ACC112 (cell line): Measurements from ENCODE around the gene NSA2.

Source experiments
- H2AFZ ChIP-seq: fragments of 200-600 bp; sonication (generic); one replicate; pipeline ENCODE4 v1.6.0; 2017; ENCODE audit warnings: antibody characterized with exemption, low read length; ENCODE audit not compliant: unreplicated experiment
- H3K27ac ChIP-seq: fragments of 200-600 bp; sonication (generic); 2 replicates; pipeline ENCODE4 v1.5.1; 2014; ENCODE audit warnings: low read depth, mild to moderate bottlenecking, antibody characterized with exemption, low read length, moderate library complexity
- H3K27me3 ChIP-seq: fragments of 200-600 bp; sonication (generic); 2 replicates; pipeline ENCODE4 v1.6.1; 2014; ENCODE audit warnings: mild to moderate bottlenecking, antibody characterized with exemption, low read length, moderate library complexity, mixed read lengths; ENCODE audit not compliant: insufficient read depth
- H3K36me3 ChIP-seq: fragments of 200-600 bp; sonication (generic); 2 replicates; pipeline ENCODE4 v1.6.1; 2016; ENCODE audit warnings: mild to moderate bottlenecking, antibody characterized with exemption, low read length, moderate library complexity, mixed read lengths; ENCODE audit not compliant: insufficient read depth
- H3K4me1 ChIP-seq: fragments of 200-600 bp; sonication (generic); one replicate; pipeline ENCODE4 v1.6.1; 2016; ENCODE audit warnings: low read length, mixed read lengths; ENCODE audit not compliant: insufficient read depth, unreplicated experiment, control insufficient read depth
- H3K4me3 ChIP-seq: fragments of 200-600 bp; sonication (generic); 2 replicates; pipeline ENCODE4 v1.5.1; 2014; ENCODE audit warnings: mild to moderate bottlenecking, low read depth, low read length
- H3K79me2 ChIP-seq: fragments of 200-600 bp; sonication (generic); one replicate; pipeline ENCODE4 v1.6.0; 2016; ENCODE audit warnings: low read length; ENCODE audit not compliant: control insufficient read depth, unreplicated experiment, insufficient read depth

Gene NSA2

DNA sequence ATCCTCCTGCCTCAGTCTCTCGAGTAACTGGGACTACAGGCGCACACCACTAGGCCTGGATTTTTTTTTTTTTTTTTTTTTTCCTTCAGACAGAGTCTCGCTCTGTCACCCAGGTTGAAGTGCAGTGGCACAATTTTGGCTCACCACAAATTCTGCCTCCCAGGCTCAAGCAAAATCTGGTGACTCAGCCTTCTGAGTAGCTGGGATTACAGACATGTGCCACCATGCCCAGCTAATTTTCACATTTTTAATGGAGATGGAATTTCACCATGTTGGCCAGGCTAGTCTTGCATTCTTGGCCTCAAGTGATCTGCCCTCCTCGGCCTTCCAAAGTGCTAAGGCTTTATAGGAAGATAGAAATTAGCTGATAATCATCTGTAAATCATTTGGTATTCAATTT, 43.9 kb downstream of the NSA2 start:
- no peaks in the 10 kb centered on the region for H3K36me3 ChIP-seq
- H3K27ac ChIP-seq, result no peak overlapping the region
- no peak overlapping the region for H2AFZ ChIP-seq
- peaks cover under 1% of the 10 kb centered on the region for H3K4me1 ChIP-seq
- no peaks in the 10 kb centered on the region for H3K79me2 ChIP-seq
- no peaks in the 10 kb centered on the region for H3K27me3 ChIP-seq
- H3K4me3 ChIP-seq, result no peak overlapping the region

- Histone ChIP-seq H3K27me3 (no peaks in the 10 kb centered on the region), H3K36me3 (no peaks in the 10 kb centered on the region), H3K4me3 (no peak overlapping the region)
These were observed 49.8 kb downstream of the NSA2 start for GRCh38 chr5:74816875-74817274.

GRCh38 chr5:74822288-74822687, 55.2 kb downstream of the NSA2 start:
- H2AFZ ChIP-seq, result no peak overlapping the region
- no peak overlapping the region for H3K4me3 ChIP-seq
- H3K27ac ChIP-seq, result no peak overlapping the region
- no peaks in the 10 kb centered on the region for H3K79me2 ChIP-seq
- H3K36me3 ChIP-seq, result no peaks in the 10 kb centered on the region
- no peaks in the 10 kb centered on the region for H3K27me3 ChIP-seq
- H3K4me1 ChIP-seq, result peaks cover 3% of the 10 kb centered on the region

More at GRCh38 chr5:74816875-74817274, 49.8 kb downstream of the NSA2 start:
- no peak overlapping the region for H3K27ac ChIP-seq
- no peaks in the 10 kb centered on the region for H3K79me2 ChIP-seq
- H2AFZ ChIP-seq, result no peak overlapping the region
- H3K4me1 ChIP-seq, result peaks cover 8% of the 10 kb centered on the region

GRCh38 chr5:74829413-74829812, 62.4 kb downstream of the NSA2 start:
- H3K79me2 ChIP-seq, result no peaks in the 10 kb centered on the region
- H3K27ac ChIP-seq, result no peak overlapping the region
- H3K36me3 ChIP-seq, result no peaks in the 10 kb centered on the region
- no peak overlapping the region for H3K4me3 ChIP-seq
- H2AFZ ChIP-seq, result no peak overlapping the region
- no peaks in the 10 kb centered on the region for H3K4me1 ChIP-seq
- no peaks in the 10 kb centered on the region for H3K27me3 ChIP-seq
